SK-N-SH treated with all-trans-retinoic acid at 6 μM for 48 hours (cell line): Measurements from ENCODE around the gene THAP10.

ENCODE experiments used
- ATAC-seq: fragments of 200-7000 bp; cut with Tn5 transposase; 3 replicates; pipeline ENCODE4 v1.9.1; 2020; ENCODE audit warnings: mild to moderate bottlenecking, moderate library complexity
- ARNTL ChIP-seq: fragments of 450-650 bp; formaldehyde crosslinking; IDR thresholded peaks from 2 replicates; pipeline ENCODE4 v1.5.0; 2020; ENCODE audit warnings: low read depth, mild to moderate bottlenecking, moderate library complexity, borderline replicate concordance
- CREB5 ChIP-seq: fragments of 250-450 bp; sonication (Bioruptor Pico); IDR thresholded peaks from 2 replicates; pipeline ENCODE4 v1.5.1; 2020; ENCODE audit warnings: low read depth, mild to moderate bottlenecking, moderate library complexity
- ESRRG ChIP-seq: fragments of 250-450 bp; sonication (Bioruptor Pico); IDR thresholded peaks from 2 replicates; pipeline ENCODE4 v1.6.1; 2021; ENCODE audit warnings: mild to moderate bottlenecking
- GLIS3 ChIP-seq: fragments of 250-450 bp; sonication (Bioruptor Pico); IDR thresholded peaks from 2 replicates; pipeline ENCODE4 v1.5.0; 2020; ENCODE audit warnings: mild to moderate bottlenecking, moderate library complexity
- ISL1 ChIP-seq: fragments of 250-450 bp; sonication (Bioruptor Pico); IDR thresholded peaks from 2 replicates; pipeline ENCODE4 v2.1.2; 2022; ENCODE audit warnings: mild to moderate bottlenecking, moderate library complexity
- PATZ1 ChIP-seq: fragments of 250-450 bp; sonication (Bioruptor Pico); IDR thresholded peaks from 2 replicates; pipeline ENCODE4 v1.8.0; 2020; ENCODE audit warnings: mild to moderate bottlenecking, moderate library complexity, borderline replicate concordance
- POU6F1 ChIP-seq: fragments of 250-450 bp; sonication (Bioruptor Pico); IDR thresholded peaks from 2 replicates; pipeline ENCODE4 v1.8.0; 2021; ENCODE audit warnings: low read depth, mild to moderate bottlenecking, moderate library complexity, borderline replicate concordance
- PPARA ChIP-seq: fragments of 250-450 bp; sonication (Bioruptor Pico); IDR thresholded peaks from 2 replicates; pipeline ENCODE4 v1.5.0; 2020; ENCODE audit warnings: mild to moderate bottlenecking, borderline replicate concordance
- RARB ChIP-seq: fragments of 250-450 bp; sonication (Bioruptor Pico); IDR thresholded peaks from 2 replicates; pipeline ENCODE4 v1.8.0; 2021; ENCODE audit warnings: mild to moderate bottlenecking, moderate library complexity
- SNAI2 ChIP-seq: fragments of 250-450 bp; sonication (Bioruptor Pico); IDR thresholded peaks from 2 replicates; pipeline ENCODE4 v1.5.0; 2020; ENCODE audit warnings: mild to moderate bottlenecking, moderate library complexity
- TCF4 ChIP-seq: fragments of 250-450 bp; sonication (Bioruptor Pico); IDR thresholded peaks from 2 replicates; pipeline ENCODE4 v1.8.0; 2021; ENCODE audit warnings: mild to moderate bottlenecking, moderate library complexity, borderline replicate concordance
- TOX ChIP-seq: fragments of 250-450 bp; sonication (Bioruptor Pico); IDR thresholded peaks from 2 replicates; pipeline ENCODE4 v1.8.0; 2021; ENCODE audit warnings: mild to moderate bottlenecking, moderate library complexity, borderline replicate concordance
- TSHZ2 ChIP-seq: fragments of 250-450 bp; sonication (Bioruptor Pico); IDR thresholded peaks from 2 replicates; pipeline ENCODE4 v1.5.0; 2020; ENCODE audit warnings: mild to moderate bottlenecking, moderate library complexity
- ZC3H10 ChIP-seq: fragments of 250-450 bp; sonication (Bioruptor Pico); IDR thresholded peaks from 2 replicates; pipeline ENCODE4 v1.5.1; 2021; ENCODE audit warnings: mild to moderate bottlenecking, moderate library complexity
- ZFP3 ChIP-seq: fragments of 250-450 bp; sonication (Bioruptor Pico); IDR thresholded peaks from 2 replicates; pipeline ENCODE4 v1.5.0; 2020; ENCODE audit warnings: mild to moderate bottlenecking, moderate library complexity
- ZFP30 ChIP-seq: fragments of 450-650 bp; formaldehyde crosslinking; IDR thresholded peaks from 2 replicates; pipeline ENCODE4 v1.5.0; 2022; ENCODE audit warnings: mild to moderate bottlenecking, moderate library complexity
- ZNF70 ChIP-seq: fragments of 450-650 bp; formaldehyde crosslinking; IDR thresholded peaks from 2 replicates; pipeline ENCODE4 v1.5.0; 2020; ENCODE audit warnings: mild to moderate bottlenecking, moderate library complexity
- ZNF8 ChIP-seq: fragments of 450-650 bp; formaldehyde crosslinking; IDR thresholded peaks from 2 replicates; pipeline ENCODE4 v1.5.0; 2020; ENCODE audit warnings: mild to moderate bottlenecking, moderate library complexity

THAP10 gene

GRCh38 chr15:70854666-70854976 is 37.6 kb downstream of the THAP10 start:
- ATAC-seq = peak; percentile 10
- no peak for TF ChIP-seq POU6F1 (CRISPR knock-in tag)
- TF ChIP-seq GLIS3 (CRISPR knock-in tag) = no peak
- no peak for TF ChIP-seq TCF4 (CRISPR knock-in tag)
- TF ChIP-seq ZFP3 (CRISPR knock-in tag) = no peak
- no peak for TF ChIP-seq ZC3H10
- no peak for TF ChIP-seq TSHZ2 (CRISPR knock-in tag)
- TF ChIP-seq ARNTL (CRISPR knock-in tag) = no peak
- no peak for TF ChIP-seq PATZ1 (CRISPR knock-in tag)
- TF ChIP-seq PPARA (CRISPR knock-in tag) = no peak
- no peak for TF ChIP-seq ESRRG (CRISPR knock-in tag)
- TF ChIP-seq CREB5 = no peak
- no peak for TF ChIP-seq RARB (CRISPR knock-in tag)
- no peak for TF ChIP-seq ZFP30 (CRISPR knock-in tag)
- TF ChIP-seq SNAI2 = no peak
- TF ChIP-seq TOX (CRISPR knock-in tag) = no peak
- TF ChIP-seq ZNF8 (CRISPR knock-in tag) = no peak
- TF ChIP-seq ZNF70 = no peak
- TF ChIP-seq ISL1 (CRISPR knock-in tag) = no peak

- ATAC-seq = peak; percentile 33
- TF ChIP-seq TOX (CRISPR knock-in tag) (no peak), GLIS3 (CRISPR knock-in tag) (0 out of 2 replicates have a peak, but pooled peaks have one; percentile 71), ESRRG (CRISPR knock-in tag) (no peak), SNAI2 (no peak), ARNTL (CRISPR knock-in tag) (no peak), ISL1 (CRISPR knock-in tag) (no peak), ZNF8 (CRISPR knock-in tag) (no peak), TSHZ2 (CRISPR knock-in tag) (0 out of 2 replicates have a peak, but pooled peaks have one; percentile 13)
Measured at GRCh38 chr15:70853973-70854665, 38.1 kb downstream of the THAP10 start, which contains the start of gene LARP6. LARP6 (minus strand) TSS chr15:70854157; CDS start chr15:70854088, 69 bp downstream.
